ENCODE measurements around the gene RASSF3. TPM values are rescaled to one million over a fixed set of nuclear protein-coding genes. Genes with fewer than 3 reads are reported as not detected.
"Not testable (repeated sequence)": the region's sequence is repeated elsewhere in the genome, so short reads cannot be mapped to it uniquely, and the experiment has no call there.

The RASSF3 gene
- total and polyA plus RNA-seq, 2 donors from 2014 or later: 8.2 to 35.6 TPM

- no peak overlapping the region for H3K27ac ChIP-seq (ENCODE audit: low read depth in 2 of 2, low read length in 2 of 2)
Observed at GRCh38 chr12:64624035-64624434, 13.7 kb downstream of the RASSF3 start.

GRCh38 chr12:64625243-64626077 lies 15.2 kb downstream of the RASSF3 start:
- H3K4me1 ChIP-seq (ENCODE audit: control insufficient read depth in 2 of 3, insufficient read depth in 2 of 3, low read depth in 1 of 3, low read length in 3 of 3): no peaks in the 10 kb centered on the region
- H3K9ac ChIP-seq (ENCODE audit: low read length in 3 of 3): peak overlapping the region in 2 of 3 donors; percentile 6 to 7
- no peaks in the 10 kb centered on the region for H3K9me3 ChIP-seq (ENCODE audit: control insufficient read depth in 2 of 3, insufficient read depth in 1 of 3, low read length in 3 of 3)
- DNase-seq: peak in 4 of 5 donors; percentile 26 to 82 (median 66)
- no peaks in the 10 kb centered on the region for H3K36me3 ChIP-seq (ENCODE audit: control insufficient read depth in 2 of 3, insufficient read depth in 3 of 3, low read length in 3 of 3)
- peak overlapping the region; percentile 4 to 32 (median 20) for H3K4me3 ChIP-seq (ENCODE audit: low read length in 3 of 3)
- TF ChIP-seq CTCF (IDR thresholded peaks at IDR 0.05; ENCODE audit: borderline replicate concordance, extremely low read depth, insufficient read depth): no peak
- no peaks in the 10 kb centered on the region for H3K27me3 ChIP-seq (ENCODE audit: control insufficient read depth, insufficient read depth, low read length)
- intact Hi-C loops (cut with DNase I): no loop called here
- H3K27ac ChIP-seq (ENCODE audit: low read depth in 2 of 2, low read length in 2 of 2): peak overlapping the region; percentile 26 to 55
- FAIRE-seq: no peak

More at GRCh38 chr12:64624035-64624434, 13.7 kb downstream of the RASSF3 start:
- H3K9ac ChIP-seq (ENCODE audit: low read length in 3 of 3): no peak overlapping the region
- FAIRE-seq (no peak), DNase-seq (no peak)
- no peaks in the 10 kb centered on the region for H3K36me3 ChIP-seq (ENCODE audit: control insufficient read depth in 2 of 3, insufficient read depth in 3 of 3, low read length in 3 of 3)
- H3K4me1 ChIP-seq (ENCODE audit: control insufficient read depth in 2 of 3, insufficient read depth in 2 of 3, low read depth in 1 of 3, low read length in 3 of 3): no peaks in the 10 kb centered on the region
- no peak for TF ChIP-seq CTCF (IDR thresholded peaks at IDR 0.05; ENCODE audit: borderline replicate concordance, extremely low read depth, insufficient read depth)
- intact Hi-C loops (cut with DNase I): no loop called here
- H3K9me3 ChIP-seq (ENCODE audit: control insufficient read depth in 2 of 3, insufficient read depth in 1 of 3, low read length in 3 of 3): no peaks in the 10 kb centered on the region
- H3K27me3 ChIP-seq (ENCODE audit: control insufficient read depth, insufficient read depth, low read length): no peaks in the 10 kb centered on the region
- H3K4me3 ChIP-seq (ENCODE audit: low read length in 3 of 3): no peak overlapping the region

- intact Hi-C loops (cut with DNase I); FAIRE-seq; H3K9ac ChIP-seq (ENCODE audit: low read length in 3 of 3): not testable (repeated sequence)
Observed at GRCh38 chr12:64626588-64626987, 16.3 kb downstream of the RASSF3 start.

GRCh38 chr12:64627771-64628170 lies 17.5 kb downstream of the RASSF3 start:
- H3K4me3 ChIP-seq (ENCODE audit: low read length in 3 of 3): no peak overlapping the region
- DNase-seq: no peak
- intact Hi-C loops (cut with DNase I): no loop called here
- H3K4me1 ChIP-seq (ENCODE audit: control insufficient read depth in 2 of 3, insufficient read depth in 2 of 3, low read depth in 1 of 3, low read length in 3 of 3): no peaks in the 10 kb centered on the region
- no peak for TF ChIP-seq CTCF (IDR thresholded peaks at IDR 0.05; ENCODE audit: borderline replicate concordance, extremely low read depth, insufficient read depth)
- H3K36me3 ChIP-seq (ENCODE audit: control insufficient read depth in 2 of 3, insufficient read depth in 3 of 3, low read length in 3 of 3): no peaks in the 10 kb centered on the region
- no peak for FAIRE-seq
- no peaks in the 10 kb centered on the region for H3K27me3 ChIP-seq (ENCODE audit: control insufficient read depth, insufficient read depth, low read length)
- no peak overlapping the region for H3K9ac ChIP-seq (ENCODE audit: low read length in 3 of 3)
- no peak overlapping the region for H3K27ac ChIP-seq (ENCODE audit: low read depth in 2 of 2, low read length in 2 of 2)
- no peaks in the 10 kb centered on the region for H3K9me3 ChIP-seq (ENCODE audit: control insufficient read depth in 2 of 3, insufficient read depth in 1 of 3, low read length in 3 of 3)

More at GRCh38 chr12:64626588-64626987, 16.3 kb downstream of the RASSF3 start:
- H3K27me3 ChIP-seq (ENCODE audit: control insufficient read depth, insufficient read depth, low read length); DNase-seq; H3K9me3 ChIP-seq (ENCODE audit: control insufficient read depth in 2 of 3, insufficient read depth in 1 of 3, low read length in 3 of 3); H3K27ac ChIP-seq (ENCODE audit: low read depth in 2 of 2, low read length in 2 of 2); H3K36me3 ChIP-seq (ENCODE audit: control insufficient read depth in 2 of 3, insufficient read depth in 3 of 3, low read length in 3 of 3); H3K4me3 ChIP-seq (ENCODE audit: low read length in 3 of 3); H3K4me1 ChIP-seq (ENCODE audit: control insufficient read depth in 2 of 3, insufficient read depth in 2 of 3, low read depth in 1 of 3, low read length in 3 of 3): not testable (repeated sequence)
